Stimulated activated CD8-positive, alpha-beta memory T cell treated with anti-CD3 and anti-CD28 coated beads, Interleukin-12 subunit alpha, Interleukin-12 subunit beta, amount 100 ng/mL, for 24 hours (primary cell): ENCODE results near the gene SEMA7A.
"Not testable (repeated sequence)": the region's sequence is repeated elsewhere in the genome, so short reads cannot be mapped to it uniquely, and the experiment has no call there.

ENCODE experiments used
- DNase-seq: peaks from one replicate; pipeline ENCODE4 v3.0.0-alpha.2; 2020; ENCODE audit errors: extremely low read depth

Gene SEMA7A

GRCh38 chr15:74399511-74400312 lies 34.0 kb downstream of the SEMA7A start:
- no peak for DNase-seq

- DNase-seq: no peak
Measured at GRCh38 chr15:74399100-74399499, 34.7 kb downstream of the SEMA7A start.

- no peak for DNase-seq
Measured at GRCh38 chr15:74398183-74398582, 35.6 kb downstream of the SEMA7A start.

- DNase-seq: no peak
Measured at GRCh38 chr15:74397239-74398068, 36.3 kb downstream of the SEMA7A start.

GRCh38 chr15:74396445-74397238 lies 37.1 kb downstream of the SEMA7A start:
- no peak for DNase-seq

- DNase-seq: no peak
Measured at GRCh38 chr15:74396146-74396438, 37.7 kb downstream of the SEMA7A start.

- no peak for DNase-seq
Measured at GRCh38 chr15:74395319-74396145, 38.2 kb downstream of the SEMA7A start.

GRCh38 chr15:74394090-74394846 lies 39.5 kb downstream of the SEMA7A start:
- no peak for DNase-seq

GRCh38 chr15:74393423-74393822 lies 40.3 kb downstream of the SEMA7A start:
- DNase-seq: no peak

GRCh38 chr15:74392902-74393301 lies 40.9 kb downstream of the SEMA7A start:
- DNase-seq: no peak

GRCh38 chr15:74392451-74392830 lies 41.3 kb downstream of the SEMA7A start:
- DNase-seq: no peak

- DNase-seq: no peak
Measured at GRCh38 chr15:74391582-74392450, 41.9 kb downstream of the SEMA7A start.

GRCh38 chr15:74390647-74391288 lies 43.0 kb downstream of the SEMA7A start:
- no peak for DNase-seq

GRCh38 chr15:74390049-74390646 lies 43.6 kb downstream of the SEMA7A start:
- DNase-seq: not testable (repeated sequence)

GRCh38 chr15:74389241-74390048 lies 44.3 kb downstream of the SEMA7A start:
- no peak for DNase-seq

- DNase-seq: no peak
Measured at GRCh38 chr15:74388363-74388951, 45.3 kb downstream of the SEMA7A start.

- DNase-seq: no peak
Measured at GRCh38 chr15:74387621-74388362, 46.0 kb downstream of the SEMA7A start.
